SU-DHL-6 (cell line): ENCODE data around the gene CPED1.

Experiments used
- EZH2phosphoT487 ChIP-seq: fragments of 200-600 bp; sonication (generic), shearing (Covaris generic); conservative IDR thresholded peaks from 2 replicates; pipeline ENCODE4 v1.6.1; 2018; ENCODE audit warnings: mild to moderate bottlenecking, antibody characterized with exemption, low read length, moderate library complexity, mixed read lengths
- TF ChIP-seq, protein P1 (sequence below): fragments of 200-600 bp; sonication (generic); IDR thresholded peaks from one replicate; pipeline ENCODE4 v1.5.1; 2017; ENCODE audit warnings: antibody characterized with exemption, mild to moderate bottlenecking, low read length, moderate library complexity; ENCODE audit not compliant: insufficient read depth, poor library complexity, severe bottlenecking

- TF ChIP-seq, protein P1, sequence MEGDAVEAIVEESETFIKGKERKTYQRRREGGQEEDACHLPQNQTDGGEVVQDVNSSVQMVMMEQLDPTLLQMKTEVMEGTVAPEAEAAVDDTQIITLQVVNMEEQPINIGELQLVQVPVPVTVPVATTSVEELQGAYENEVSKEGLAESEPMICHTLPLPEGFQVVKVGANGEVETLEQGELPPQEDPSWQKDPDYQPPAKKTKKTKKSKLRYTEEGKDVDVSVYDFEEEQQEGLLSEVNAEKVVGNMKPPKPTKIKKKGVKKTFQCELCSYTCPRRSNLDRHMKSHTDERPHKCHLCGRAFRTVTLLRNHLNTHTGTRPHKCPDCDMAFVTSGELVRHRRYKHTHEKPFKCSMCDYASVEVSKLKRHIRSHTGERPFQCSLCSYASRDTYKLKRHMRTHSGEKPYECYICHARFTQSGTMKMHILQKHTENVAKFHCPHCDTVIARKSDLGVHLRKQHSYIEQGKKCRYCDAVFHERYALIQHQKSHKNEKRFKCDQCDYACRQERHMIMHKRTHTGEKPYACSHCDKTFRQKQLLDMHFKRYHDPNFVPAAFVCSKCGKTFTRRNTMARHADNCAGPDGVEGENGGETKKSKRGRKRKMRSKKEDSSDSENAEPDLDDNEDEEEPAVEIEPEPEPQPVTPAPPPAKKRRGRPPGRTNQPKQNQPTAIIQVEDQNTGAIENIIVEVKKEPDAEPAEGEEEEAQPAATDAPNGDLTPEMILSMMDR, result no peak
- no peak for TF ChIP-seq EZH2phosphoT487
Observed at GRCh38 chr7:121344093-121344492, 355.6 kb downstream of the CPED1 start.
